Mammary epithelial cell (primary cell): ENCODE measurements around the gene LMBRD1.

Source experiments
- CTCF ChIP-seq, 2 donors: IDR thresholded peaks in 1 of 2; conservative IDR thresholded peaks in 1 of 2; 2 replicates each; pipeline ENCODE4 v1.5.1; 2011 to 2012; ENCODE audit warnings: inconsistent platforms in 2 of 2, low read length in 2 of 2, mild to moderate bottlenecking in 2 of 2, control low read depth in 1 of 2, low read depth in 1 of 2; ENCODE audit not compliant: insufficient read depth in 1 of 2; ENCODE audit errors: extremely low read depth in 1 of 2
- EZH2 ChIP-seq: IDR thresholded peaks from 2 replicates; pipeline ENCODE4 v1.6.1; 2012; ENCODE audit warnings: low read length, inconsistent platforms, borderline replicate concordance

- TF ChIP-seq CTCF (conservative IDR thresholded peaks at IDR 0.05 in 1 of 2, IDR thresholded peaks at IDR 0.05 in 1 of 2; ENCODE audit: extremely low read depth in 1 of 2, insufficient read depth in 1 of 2, low read depth in 1 of 2, low read length in 2 of 2) (no peak), EZH2 (no peak)
Measured at GRCh38 chr6:69630767-69631166, 166.0 kb downstream of the LMBRD1 start.
